PC-3 (cell line): ENCODE measurements around the gene C18orf32.
"Not testable (repeated sequence)": the region's sequence is repeated elsewhere in the genome, so short reads cannot be mapped to it uniquely, and the experiment has no call there.

Source experiments
- EZH2 ChIP-seq: fragments of 300-600 bp; sonication (generic); IDR thresholded peaks from one replicate; pipeline ENCODE4 v1.6.1; 2017; ENCODE audit warnings: antibody characterized with exemption, mild to moderate bottlenecking, low read length; ENCODE audit not compliant: unreplicated experiment
- EZH2phosphoT487 ChIP-seq: fragments of 300-600 bp; sonication (generic); IDR thresholded peaks from 2 replicates; pipeline ENCODE4 v1.6.1; 2018; ENCODE audit warnings: mild to moderate bottlenecking, antibody characterized with exemption, low read length, borderline replicate concordance
- TF ChIP-seq, protein P1 (sequence below): fragments of 300-600 bp; sonication (generic); conservative IDR thresholded peaks from 2 replicates; pipeline ENCODE4 v1.5.1; 2017; ENCODE audit warnings: antibody characterized with exemption, low read depth, mild to moderate bottlenecking, low read length

DNA sequence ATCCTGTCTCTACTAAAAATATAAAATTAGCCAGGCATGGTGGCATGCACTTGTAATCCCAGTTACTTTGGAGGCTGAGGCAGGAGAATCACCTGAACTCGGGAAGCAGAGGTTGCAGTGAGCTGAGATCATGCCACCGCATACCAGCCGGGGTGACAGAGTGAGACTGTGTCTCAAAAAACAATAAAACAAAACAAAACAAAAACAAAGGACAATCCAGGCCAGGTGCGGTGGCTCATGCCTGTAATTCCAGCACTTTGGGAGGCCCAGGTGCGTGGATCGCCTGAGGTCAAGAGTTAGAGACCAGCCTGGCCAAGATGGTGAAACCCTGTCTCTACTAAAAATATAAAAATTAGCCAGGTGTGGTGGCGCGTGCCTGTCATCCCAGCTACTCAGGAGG, 25.8 kb upstream of the C18orf32 start:
- TF ChIP-seq, protein P1, sequence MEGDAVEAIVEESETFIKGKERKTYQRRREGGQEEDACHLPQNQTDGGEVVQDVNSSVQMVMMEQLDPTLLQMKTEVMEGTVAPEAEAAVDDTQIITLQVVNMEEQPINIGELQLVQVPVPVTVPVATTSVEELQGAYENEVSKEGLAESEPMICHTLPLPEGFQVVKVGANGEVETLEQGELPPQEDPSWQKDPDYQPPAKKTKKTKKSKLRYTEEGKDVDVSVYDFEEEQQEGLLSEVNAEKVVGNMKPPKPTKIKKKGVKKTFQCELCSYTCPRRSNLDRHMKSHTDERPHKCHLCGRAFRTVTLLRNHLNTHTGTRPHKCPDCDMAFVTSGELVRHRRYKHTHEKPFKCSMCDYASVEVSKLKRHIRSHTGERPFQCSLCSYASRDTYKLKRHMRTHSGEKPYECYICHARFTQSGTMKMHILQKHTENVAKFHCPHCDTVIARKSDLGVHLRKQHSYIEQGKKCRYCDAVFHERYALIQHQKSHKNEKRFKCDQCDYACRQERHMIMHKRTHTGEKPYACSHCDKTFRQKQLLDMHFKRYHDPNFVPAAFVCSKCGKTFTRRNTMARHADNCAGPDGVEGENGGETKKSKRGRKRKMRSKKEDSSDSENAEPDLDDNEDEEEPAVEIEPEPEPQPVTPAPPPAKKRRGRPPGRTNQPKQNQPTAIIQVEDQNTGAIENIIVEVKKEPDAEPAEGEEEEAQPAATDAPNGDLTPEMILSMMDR, result not testable (repeated sequence)
- not testable (repeated sequence) for TF ChIP-seq EZH2phosphoT487, EZH2
